ENCODE results near the gene AUTS2. TPM values are rescaled to one million over a fixed set of nuclear protein-coding genes. Genes with fewer than 3 reads are reported as not detected.

AUTS2 gene
- total and polyA plus RNA-seq, 2 donors (not counting 1 experiment from before 2014, with no cell fraction given): 0.60 to 9.1 TPM

DNA sequence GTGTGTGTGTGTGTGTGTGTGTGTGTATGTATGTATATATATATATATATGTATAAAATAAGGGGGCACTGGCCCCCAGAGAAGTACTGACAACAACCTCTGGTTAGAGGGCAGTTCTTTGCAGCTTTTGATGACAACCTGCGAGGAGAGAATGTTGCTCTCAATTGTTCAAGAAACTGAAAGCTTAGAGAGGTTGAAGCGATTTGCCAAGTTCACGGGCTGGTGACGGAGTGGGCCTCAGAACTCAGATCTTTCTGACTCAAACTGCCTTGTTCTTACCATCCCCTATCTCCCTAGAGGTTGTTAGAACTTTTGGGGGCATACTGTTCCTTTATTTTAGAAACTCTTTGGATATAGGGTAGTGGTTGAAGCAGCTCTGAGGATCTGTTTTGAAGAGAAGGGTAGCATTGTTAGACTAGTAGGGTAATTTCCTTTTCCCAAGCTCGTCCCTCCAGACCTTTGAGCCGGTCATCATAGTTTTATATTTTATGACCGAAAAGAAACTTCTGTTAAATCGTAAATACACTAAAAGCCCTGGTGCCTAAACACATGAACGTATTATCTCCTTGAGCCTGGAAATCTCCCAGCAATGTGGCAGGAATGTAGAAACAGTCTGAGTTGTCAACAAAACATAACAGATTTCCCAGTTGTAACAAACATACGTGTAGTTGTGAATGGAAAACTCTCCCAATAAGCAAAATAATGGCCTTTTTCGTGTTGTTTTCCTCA, 992.0 kb downstream of the AUTS2 start:
- no peak overlapping the region for H3K9ac ChIP-seq (ENCODE audit: insufficient read depth, low read length)
- no peak for DNase-seq (ENCODE audit: low read depth in 2 of 2)
- no peak overlapping the region for H3K4me3 ChIP-seq (replicated peaks in 1 of 4; ENCODE audit: control extremely low read depth in 1 of 4, insufficient read depth in 1 of 4, low read depth in 3 of 4, low read length in 4 of 4)
- no peaks in the 10 kb centered on the region for H3K9me3 ChIP-seq (ENCODE audit: control insufficient read depth, insufficient read depth, low read depth, low read length)
- TF ChIP-seq EZH2 (IDR thresholded peaks at IDR 0.05; ENCODE audit: low read length, missing control alignments): no peak
- TF ChIP-seq, protein P1, sequence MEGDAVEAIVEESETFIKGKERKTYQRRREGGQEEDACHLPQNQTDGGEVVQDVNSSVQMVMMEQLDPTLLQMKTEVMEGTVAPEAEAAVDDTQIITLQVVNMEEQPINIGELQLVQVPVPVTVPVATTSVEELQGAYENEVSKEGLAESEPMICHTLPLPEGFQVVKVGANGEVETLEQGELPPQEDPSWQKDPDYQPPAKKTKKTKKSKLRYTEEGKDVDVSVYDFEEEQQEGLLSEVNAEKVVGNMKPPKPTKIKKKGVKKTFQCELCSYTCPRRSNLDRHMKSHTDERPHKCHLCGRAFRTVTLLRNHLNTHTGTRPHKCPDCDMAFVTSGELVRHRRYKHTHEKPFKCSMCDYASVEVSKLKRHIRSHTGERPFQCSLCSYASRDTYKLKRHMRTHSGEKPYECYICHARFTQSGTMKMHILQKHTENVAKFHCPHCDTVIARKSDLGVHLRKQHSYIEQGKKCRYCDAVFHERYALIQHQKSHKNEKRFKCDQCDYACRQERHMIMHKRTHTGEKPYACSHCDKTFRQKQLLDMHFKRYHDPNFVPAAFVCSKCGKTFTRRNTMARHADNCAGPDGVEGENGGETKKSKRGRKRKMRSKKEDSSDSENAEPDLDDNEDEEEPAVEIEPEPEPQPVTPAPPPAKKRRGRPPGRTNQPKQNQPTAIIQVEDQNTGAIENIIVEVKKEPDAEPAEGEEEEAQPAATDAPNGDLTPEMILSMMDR (conservative IDR thresholded peaks at IDR 0.05 in 1 of 2, IDR thresholded peaks at IDR 0.05 in 1 of 2; ENCODE audit: low read depth in 1 of 2, low read length in 2 of 2): no peak
- H3K4me1 ChIP-seq (ENCODE audit: control insufficient read depth, extremely low read depth, insufficient read depth, low read length): no peaks in the 10 kb centered on the region
- no peak overlapping the region for H3K27ac ChIP-seq (ENCODE audit: insufficient read depth, low read length)
- H3K27me3 ChIP-seq (ENCODE audit: control insufficient read depth, insufficient read depth, low read length): no peaks in the 10 kb centered on the region
- no peaks in the 10 kb centered on the region for H3K79me2 ChIP-seq (ENCODE audit: control insufficient read depth, insufficient read depth, low read length)
- H4K20me1 ChIP-seq (ENCODE audit: control insufficient read depth, extremely low read depth, insufficient read depth, low read length): no peaks in the 10 kb centered on the region
- no peak overlapping the region for H2AFZ ChIP-seq (ENCODE audit: low read length)
- H3K36me3 ChIP-seq (ENCODE audit: control insufficient read depth, insufficient read depth, low read length): no peaks in the 10 kb centered on the region
- H3K4me2 ChIP-seq (ENCODE audit: extremely low read depth, insufficient read depth, low read length): no peak overlapping the region

- no peaks in the 10 kb centered on the region for H4K20me1 ChIP-seq (ENCODE audit: control insufficient read depth, extremely low read depth, insufficient read depth, low read length)
- no peaks in the 10 kb centered on the region for H3K36me3 ChIP-seq (ENCODE audit: control insufficient read depth, insufficient read depth, low read length)
- TF ChIP-seq, protein P1 (conservative IDR thresholded peaks at IDR 0.05 in 1 of 2, IDR thresholded peaks at IDR 0.05 in 1 of 2; ENCODE audit: low read depth in 1 of 2, low read length in 2 of 2): no peak
- no peak for TF ChIP-seq EZH2 (IDR thresholded peaks at IDR 0.05; ENCODE audit: low read length, missing control alignments)
- H3K9me3 ChIP-seq (ENCODE audit: control insufficient read depth, insufficient read depth, low read depth, low read length): no peaks in the 10 kb centered on the region
- H3K4me1 ChIP-seq (ENCODE audit: control insufficient read depth, extremely low read depth, insufficient read depth, low read length): no peaks in the 10 kb centered on the region
- no peaks in the 10 kb centered on the region for H3K79me2 ChIP-seq (ENCODE audit: control insufficient read depth, insufficient read depth, low read length)
- peaks cover 3% of the 10 kb centered on the region for H3K27me3 ChIP-seq (ENCODE audit: control insufficient read depth, insufficient read depth, low read length)
- H3K9ac ChIP-seq (ENCODE audit: insufficient read depth, low read length): no peak overlapping the region
- DNase-seq (ENCODE audit: low read depth in 2 of 2): no peak
- H3K4me3 ChIP-seq (replicated peaks in 1 of 4; ENCODE audit: control extremely low read depth in 1 of 4, insufficient read depth in 1 of 4, low read depth in 3 of 4, low read length in 4 of 4): no peak overlapping the region
- no peak overlapping the region for H3K27ac ChIP-seq (ENCODE audit: insufficient read depth, low read length)
- H3K4me2 ChIP-seq (ENCODE audit: extremely low read depth, insufficient read depth, low read length): no peak overlapping the region
- H2AFZ ChIP-seq (ENCODE audit: low read length): no peak overlapping the region
Measured at GRCh38 chr7:70591643-70592042, 993.4 kb downstream of the AUTS2 start.

DNA sequence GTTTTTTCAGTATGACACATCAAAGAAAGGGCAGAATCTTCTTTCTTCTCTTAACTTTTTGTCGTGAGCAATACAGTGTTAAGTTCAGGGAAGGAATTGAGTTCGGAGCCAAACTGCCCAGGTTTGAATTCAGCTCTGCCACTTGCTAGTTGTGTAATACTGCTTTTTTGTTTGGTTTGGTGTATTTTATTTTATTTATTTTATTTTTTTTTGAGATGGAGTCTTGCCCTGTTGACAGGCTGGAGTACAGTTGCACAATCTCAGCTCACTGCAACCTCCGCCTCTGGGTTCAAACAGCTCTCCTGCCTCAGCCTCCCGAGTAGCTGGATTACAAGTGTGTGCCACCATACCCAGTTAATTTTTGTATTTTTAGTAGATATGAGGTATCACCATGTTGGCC, 993.9 kb downstream of the AUTS2 start:
- H3K4me2 ChIP-seq (ENCODE audit: extremely low read depth, insufficient read depth, low read length): no peak overlapping the region
- no peak for DNase-seq (ENCODE audit: low read depth in 2 of 2)

More for the DNA sequence above, 993.9 kb downstream of the AUTS2 start:
- TF ChIP-seq, protein P1 (conservative IDR thresholded peaks at IDR 0.05 in 1 of 2, IDR thresholded peaks at IDR 0.05 in 1 of 2; ENCODE audit: low read depth in 1 of 2, low read length in 2 of 2): no peak
- no peak for TF ChIP-seq EZH2 (IDR thresholded peaks at IDR 0.05; ENCODE audit: low read length, missing control alignments)
- Histone ChIP-seq H3K4me1 (ENCODE audit: control insufficient read depth, extremely low read depth, insufficient read depth, low read length) (no peaks in the 10 kb centered on the region), H3K27ac (ENCODE audit: insufficient read depth, low read length) (no peak overlapping the region), H3K27me3 (ENCODE audit: control insufficient read depth, insufficient read depth, low read length) (peaks cover 3% of the 10 kb centered on the region), H4K20me1 (ENCODE audit: control insufficient read depth, extremely low read depth, insufficient read depth, low read length) (no peaks in the 10 kb centered on the region), H3K79me2 (ENCODE audit: control insufficient read depth, insufficient read depth, low read length) (no peaks in the 10 kb centered on the region), H3K4me3 (replicated peaks in 1 of 4; ENCODE audit: control extremely low read depth in 1 of 4, insufficient read depth in 1 of 4, low read depth in 3 of 4, low read length in 4 of 4) (no peak overlapping the region), H3K9me3 (ENCODE audit: control insufficient read depth, insufficient read depth, low read depth, low read length) (no peaks in the 10 kb centered on the region), H3K36me3 (ENCODE audit: control insufficient read depth, insufficient read depth, low read length) (no peaks in the 10 kb centered on the region), H2AFZ (ENCODE audit: low read length) (no peak overlapping the region), H3K9ac (ENCODE audit: insufficient read depth, low read length) (no peak overlapping the region)
